Mesenteric fat pad (tissue), 1 donor: Measurements from ENCODE around the gene LFNG. TPM values are rescaled to one million over a fixed set of nuclear protein-coding genes. Genes with fewer than 3 reads are reported as not detected.
"Not testable (repeated sequence)": the region's sequence is repeated elsewhere in the genome, so short reads cannot be mapped to it uniquely, and the experiment has no call there.

Experiments
- DNase-seq: peaks from one replicate; pipeline ENCODE4 v3.0.0-alpha.2; 2020; ENCODE audit warnings: low spot score
- total RNA-seq: library from RNA; stranded (reverse); fragmentation: NEBNext Ultra II Directional; extraction: Animal tissue kit (Norgen Biotek cat#: 25700); gene quantifications from one replicate; pipeline ENCODE4 v1.2.1, GENCODE V29; 2021
- donor health status: DM: yes; HTN: yes; CAD: no.

Gene LFNG
- total RNA-seq, 1 donor from 2014 or later, result 43.8 TPM

DNA sequence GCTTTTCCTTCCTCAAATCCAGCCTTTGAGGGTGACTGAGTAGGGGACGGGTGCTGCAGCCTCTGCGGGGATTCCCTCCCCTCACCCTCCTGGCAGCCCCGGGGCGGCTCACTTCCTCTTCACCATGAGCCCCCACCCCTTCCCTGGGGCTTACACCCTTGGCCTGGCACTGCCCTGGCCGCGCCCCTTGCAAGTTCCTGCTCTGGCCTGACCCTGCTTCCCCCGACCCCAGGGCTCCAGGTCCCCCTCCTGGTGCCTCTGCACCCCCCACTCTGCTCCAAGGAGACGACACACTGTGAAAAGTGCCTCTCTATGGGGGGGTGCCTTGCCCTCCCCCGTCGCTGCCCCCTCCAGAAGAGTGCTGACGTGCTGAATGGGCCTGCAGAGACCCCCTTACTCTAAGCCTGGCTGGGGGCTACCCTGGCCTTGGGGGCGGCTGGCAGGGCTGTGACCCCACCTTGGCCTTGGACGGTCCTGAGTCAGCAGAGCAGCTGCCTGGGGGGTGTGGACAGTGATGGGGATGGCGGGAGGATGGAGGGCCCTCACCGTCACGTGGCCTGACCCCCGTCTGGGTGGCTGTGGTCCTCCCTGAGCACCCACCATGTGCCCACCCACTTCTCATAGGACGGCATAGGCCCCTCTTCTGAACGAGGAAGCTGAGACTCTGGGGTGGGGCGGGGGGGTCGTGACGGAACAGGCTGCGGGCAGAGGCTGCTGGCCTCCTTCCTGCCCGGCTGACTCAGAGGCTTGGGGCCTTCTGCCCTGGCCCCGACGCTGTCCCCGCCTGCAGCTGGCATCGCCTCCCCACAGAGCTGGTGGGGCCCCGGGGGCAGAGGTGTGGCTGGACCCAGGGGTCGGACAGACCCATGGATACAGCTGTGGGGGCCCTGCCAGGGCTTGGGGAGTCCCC, 9.8 kb downstream of the LFNG start:
- no peak for DNase-seq

DNA sequence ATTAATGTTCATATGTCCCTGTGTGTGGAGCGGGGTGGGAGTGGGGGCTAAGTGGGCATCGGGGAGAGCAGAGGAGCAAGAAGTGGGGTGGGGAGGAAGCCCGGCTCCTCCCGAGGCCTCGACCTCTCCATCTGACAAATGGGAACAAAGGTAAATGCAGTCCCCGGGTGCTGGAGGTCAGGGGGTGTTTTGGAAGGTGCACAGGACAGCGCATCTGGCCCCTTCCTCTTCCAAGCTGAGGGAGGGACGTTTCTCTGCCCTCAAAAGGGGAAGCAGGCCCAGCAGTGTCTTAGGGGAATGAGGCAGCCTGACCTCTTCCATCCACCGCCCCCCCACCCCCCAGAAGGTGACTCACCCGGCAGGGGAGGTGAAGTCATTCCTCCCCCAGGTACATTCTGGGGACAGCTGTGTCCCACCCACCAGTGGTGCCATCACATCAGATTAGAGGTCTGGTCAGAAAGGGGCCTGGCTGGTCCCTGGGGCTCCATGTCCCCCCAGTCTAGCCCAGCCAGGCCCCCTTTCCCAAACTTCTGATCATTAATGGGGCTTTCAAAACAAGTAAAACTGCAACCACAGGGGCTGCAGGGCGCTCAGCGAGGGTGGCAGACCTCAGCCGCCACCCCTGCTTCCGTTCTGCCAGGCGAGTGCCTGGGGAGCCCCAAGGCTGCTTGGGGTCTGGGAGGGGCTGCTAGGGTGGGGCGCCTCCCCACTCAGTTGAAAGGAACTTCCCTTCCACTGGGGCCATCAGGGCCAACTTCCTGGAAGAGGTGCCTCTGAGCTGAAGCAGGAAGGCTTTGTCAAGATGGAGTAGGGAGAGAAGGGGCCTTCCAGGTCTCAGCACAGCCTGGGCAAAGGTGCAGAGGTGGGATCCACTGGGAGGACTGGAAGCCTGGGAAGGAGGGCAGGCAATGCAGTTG, 10.8 kb downstream of the LFNG start:
- no peak for DNase-seq

DNA sequence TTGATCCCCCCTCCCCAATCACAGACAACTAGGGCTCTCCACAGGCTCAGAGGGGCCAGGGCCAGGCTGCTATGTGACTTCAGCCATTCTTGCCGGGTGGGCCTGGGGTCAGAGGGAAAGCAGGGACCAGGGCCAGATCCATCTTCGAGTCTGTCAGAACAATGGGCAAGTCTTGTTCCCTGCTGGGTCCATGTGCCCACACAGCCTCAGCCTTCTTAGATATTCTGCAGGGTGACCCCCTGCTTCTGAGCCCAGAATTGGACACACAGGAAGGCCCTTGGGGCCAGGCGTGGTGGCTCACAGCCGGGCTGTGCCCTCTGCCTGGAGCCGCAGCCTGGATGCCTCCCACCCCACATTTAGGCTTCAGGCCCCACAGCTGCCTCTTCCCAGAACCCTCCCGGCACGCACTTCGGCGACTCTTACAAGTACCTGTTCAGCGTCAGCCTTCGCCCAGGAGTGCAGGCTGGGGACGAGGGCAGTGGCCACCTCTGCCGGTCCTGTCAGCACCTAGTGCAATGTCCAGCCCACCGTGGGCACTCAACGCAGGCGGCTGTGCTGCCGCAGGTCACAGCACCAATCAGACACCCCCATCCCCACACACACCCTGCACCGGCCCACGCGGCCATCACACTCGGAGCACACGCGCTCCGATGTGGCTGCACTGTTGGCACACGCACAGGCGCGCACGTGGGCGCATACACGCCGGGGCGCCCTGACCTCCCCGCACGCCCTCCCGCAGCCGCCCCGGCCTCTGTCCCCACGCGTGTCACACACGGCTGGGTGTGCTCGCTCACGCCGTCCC, 11.6 kb downstream of the LFNG start:
- not testable (repeated sequence) for DNase-seq

GRCh38 chr7:2531796-2532110, 12.2 kb downstream of the LFNG start:
- not testable (repeated sequence) for DNase-seq

DNA sequence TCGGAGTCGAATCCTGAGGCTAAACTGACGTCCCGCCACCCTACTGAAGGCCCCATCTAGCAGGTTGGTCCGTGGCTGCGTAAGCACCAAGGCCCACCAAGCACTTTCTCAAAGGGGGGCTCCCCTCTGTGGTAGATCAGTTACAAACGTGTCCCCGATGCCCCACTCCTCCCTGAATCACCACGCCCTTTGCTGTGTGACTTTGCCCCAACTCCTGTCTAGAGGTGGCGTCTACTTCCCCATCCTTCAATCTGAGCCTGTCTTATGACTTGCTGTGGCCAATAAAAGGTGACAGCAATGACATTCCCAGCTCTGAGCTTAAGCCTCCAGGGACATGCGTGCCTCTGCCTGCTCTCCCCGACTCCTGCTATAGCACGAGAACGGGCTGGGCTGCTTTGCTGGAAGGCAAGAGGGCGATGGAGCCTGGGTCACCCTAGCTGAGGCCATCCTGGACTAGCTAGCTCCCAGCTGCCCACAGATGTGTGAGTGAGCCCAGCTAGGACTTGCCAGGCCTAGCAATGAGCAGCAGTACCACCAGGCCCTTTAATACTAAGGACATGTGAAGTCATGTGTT, 12.7 kb downstream of the LFNG start:
- not testable (repeated sequence) for DNase-seq

DNA sequence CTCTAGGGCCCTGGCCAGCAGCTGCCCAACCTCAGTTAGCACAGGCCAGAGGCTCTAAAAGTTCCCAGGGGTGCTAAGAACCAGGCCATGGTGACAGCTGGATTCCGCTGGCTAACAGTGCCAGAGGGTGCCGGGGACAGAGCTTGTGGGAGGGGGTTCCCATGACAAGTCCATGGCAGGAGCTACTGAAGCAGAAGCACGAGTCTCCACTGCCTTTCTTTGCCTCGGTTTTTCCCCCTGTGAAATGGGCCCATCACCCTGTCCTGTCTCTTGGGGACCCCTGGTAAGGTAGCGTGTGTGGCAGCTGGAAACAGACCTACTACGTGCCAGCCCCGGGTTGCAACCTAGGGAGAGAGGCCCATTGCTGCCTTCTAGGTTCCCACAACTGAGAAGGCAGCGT, 13.2 kb downstream of the LFNG start:
- DNase-seq, result not testable (repeated sequence)

DNA sequence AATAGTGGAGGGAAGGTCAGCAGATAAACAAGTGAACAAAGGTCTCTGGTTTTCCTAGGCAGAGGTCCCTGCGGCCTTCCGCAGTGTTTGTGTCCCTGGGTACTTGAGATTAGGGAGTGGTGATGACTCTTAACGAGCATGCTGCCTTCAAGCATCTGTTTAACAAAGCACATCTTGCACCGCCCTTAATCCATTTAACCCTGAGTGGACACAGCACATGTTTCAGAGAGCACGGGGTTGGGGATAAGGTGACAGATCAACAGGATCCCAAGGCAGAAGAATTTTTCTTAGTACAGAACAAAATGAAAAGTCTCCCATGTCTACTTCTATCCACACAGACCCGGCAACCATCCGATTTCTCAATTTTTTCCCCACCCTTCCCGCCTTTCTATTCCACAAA, 14.0 kb downstream of the LFNG start:
- DNase-seq, result not testable (repeated sequence)

DNA sequence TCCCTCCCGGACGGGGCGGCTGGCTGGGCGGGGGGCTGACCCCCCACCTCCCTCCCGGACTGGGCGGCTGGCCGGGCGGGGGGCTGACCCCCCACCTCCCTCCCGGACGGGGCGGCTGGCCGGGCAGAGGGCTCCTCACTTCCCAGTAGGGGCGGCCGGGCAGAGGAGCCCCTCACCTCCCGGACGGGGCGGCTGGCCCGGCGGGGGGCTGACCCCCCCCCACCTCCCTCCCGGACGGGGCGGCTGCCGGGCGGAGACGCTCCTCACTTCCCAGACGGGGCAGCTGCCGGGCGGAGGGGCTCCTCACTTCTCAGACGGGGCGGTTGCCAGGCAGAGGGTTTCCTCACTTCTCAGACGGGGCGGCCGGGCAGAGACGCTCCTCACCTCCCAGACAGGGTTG, 14.6 kb downstream of the LFNG start:
- DNase-seq, result not testable (repeated sequence)

- not testable (repeated sequence) for DNase-seq
These were observed 16.5 kb downstream of the LFNG start for GRCh38 chr7:2535872-2536627.

GRCh38 chr7:2537981-2538851, 18.6 kb downstream of the LFNG start:
- DNase-seq, result no peak

DNA sequence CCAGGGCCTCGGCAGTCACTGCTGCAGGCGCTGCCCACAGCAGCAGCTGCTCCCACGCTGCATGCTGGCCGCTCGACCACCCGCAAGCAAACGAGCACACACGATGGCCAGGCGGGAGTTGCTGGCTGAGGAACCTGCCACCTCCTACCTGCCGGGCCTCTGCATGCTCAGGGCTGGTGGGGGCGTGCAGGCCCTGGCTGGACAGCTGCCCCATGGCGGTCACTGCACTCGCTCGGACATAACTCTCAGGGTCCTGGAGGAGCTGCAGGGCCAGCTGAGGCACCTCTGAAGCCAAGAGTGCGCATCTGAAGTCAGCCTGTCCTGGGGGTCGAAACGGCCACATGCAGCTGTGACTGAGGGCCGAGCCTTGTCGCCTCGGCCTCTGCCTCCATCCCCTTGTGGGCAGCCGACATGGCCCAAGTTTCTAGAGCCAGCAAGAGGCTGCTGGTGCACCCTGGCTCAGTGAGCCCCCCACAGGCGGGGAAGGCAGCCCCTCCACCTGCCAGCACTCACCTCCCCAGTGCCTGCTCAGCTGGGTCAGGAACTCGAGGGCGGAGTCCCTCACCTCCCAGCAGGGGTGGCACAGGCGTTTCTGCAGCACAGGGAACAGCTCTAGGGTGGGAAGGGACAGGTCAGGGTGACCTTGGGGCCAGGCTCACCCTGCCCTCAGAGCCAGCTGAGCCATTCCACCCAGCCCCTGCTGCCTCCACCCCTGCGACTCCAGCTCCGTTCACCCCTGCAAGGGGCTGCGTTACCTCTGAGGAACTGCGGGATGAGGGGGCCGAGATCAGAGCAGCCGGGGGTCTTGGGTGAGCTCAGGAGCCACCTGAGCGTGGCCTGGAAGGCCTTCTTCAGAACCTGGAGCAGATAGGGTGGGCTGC, 19.7 kb downstream of the LFNG start:
- no peak for DNase-seq

- no peak for DNase-seq
These were observed 20.6 kb downstream of the LFNG start for GRCh38 chr7:2540133-2540532.

- no peak for DNase-seq
These were observed 21.1 kb downstream of the LFNG start for GRCh38 chr7:2540641-2541051.

DNA sequence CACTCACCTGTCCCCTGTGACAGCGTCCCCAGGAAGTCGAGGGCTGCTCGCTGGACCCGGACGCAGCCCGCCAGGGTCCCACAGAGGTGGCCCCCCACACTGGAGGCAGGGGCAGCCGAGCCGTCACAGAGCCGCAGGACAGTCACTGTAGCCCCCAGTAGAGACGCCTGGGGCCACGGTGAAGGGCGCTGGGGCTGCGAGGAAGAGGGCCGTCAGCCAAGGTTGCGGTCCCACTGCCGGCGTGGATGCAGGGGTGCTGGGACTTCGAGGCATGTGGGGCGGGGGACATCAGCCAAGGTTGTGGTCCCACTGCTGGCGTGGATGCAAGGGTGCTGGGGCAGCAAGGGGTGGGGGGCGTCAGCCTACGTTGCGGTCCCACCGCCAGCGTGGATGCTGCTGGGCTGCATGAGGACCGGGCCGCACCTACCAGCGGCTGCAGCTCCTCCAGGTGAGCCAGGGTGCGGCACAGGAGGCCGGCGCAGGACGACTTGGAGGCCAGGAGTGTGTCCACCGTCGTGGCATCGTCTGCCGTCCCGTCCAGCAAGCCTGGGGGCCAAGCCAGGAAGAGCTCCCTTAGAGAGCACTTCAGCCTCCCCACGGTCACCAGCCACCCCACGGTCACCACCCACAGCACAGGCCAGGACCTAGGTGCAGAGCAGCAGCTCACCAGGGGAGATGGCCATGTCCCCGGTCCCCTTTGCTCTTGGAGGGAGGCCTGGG, 21.9 kb downstream of the LFNG start:
- DNase-seq, result no peak

DNA sequence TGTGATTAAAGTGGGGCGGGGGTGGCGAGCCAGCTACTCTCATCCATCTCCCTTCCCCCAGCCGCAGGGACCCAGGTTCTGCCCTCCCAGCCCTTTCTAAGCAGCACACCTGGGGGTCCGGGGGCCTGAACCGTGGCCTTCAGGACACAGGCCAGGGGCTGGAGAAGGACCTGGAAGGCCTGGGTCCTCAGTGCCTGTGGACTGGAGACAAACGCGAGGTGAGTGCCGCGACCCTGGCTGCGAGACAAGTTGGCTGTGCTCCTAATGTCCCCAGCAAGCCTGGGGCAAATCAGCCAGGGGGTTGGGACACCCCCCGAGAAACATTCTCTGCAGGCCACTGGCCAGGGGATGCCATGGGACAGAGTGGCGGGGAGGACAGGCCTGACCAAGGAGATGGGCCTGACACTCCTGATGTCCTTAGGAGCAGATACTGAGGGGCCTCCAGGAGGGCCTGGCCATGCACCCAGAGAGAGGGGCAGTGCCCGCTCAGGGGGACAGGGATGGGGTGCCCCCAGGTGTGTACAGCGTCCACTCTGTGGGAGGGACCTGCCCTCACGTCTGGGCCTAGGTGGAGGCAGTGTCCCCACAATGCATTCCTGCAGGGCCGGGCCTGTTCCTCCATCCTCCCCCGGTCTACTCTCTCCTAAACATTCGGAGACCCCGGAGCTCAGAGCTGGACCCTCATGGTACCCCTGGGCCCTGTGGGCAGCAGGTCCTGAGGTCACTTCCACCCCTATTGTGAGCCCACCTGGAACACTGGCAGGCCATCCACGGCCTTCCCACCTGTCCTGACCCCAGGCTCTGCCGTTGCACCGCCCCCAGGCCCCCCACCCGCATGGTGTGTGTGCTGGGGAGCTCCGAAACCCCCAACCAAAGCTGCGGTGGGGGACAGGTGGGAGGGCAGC, 22.7 kb downstream of the LFNG start:
- DNase-seq, result no peak
